HG02981 (cell line): ENCODE data around the gene CBX1.

Experiments used
- ATAC-seq: cut with Tn5 transposase; IDR thresholded peaks from one replicate; pipeline ENCODE4 v1.9.1; 2021; ENCODE audit warnings: mild to moderate bottlenecking, moderate library complexity; ENCODE audit not compliant: unreplicated experiment

The CBX1 gene

DNA sequence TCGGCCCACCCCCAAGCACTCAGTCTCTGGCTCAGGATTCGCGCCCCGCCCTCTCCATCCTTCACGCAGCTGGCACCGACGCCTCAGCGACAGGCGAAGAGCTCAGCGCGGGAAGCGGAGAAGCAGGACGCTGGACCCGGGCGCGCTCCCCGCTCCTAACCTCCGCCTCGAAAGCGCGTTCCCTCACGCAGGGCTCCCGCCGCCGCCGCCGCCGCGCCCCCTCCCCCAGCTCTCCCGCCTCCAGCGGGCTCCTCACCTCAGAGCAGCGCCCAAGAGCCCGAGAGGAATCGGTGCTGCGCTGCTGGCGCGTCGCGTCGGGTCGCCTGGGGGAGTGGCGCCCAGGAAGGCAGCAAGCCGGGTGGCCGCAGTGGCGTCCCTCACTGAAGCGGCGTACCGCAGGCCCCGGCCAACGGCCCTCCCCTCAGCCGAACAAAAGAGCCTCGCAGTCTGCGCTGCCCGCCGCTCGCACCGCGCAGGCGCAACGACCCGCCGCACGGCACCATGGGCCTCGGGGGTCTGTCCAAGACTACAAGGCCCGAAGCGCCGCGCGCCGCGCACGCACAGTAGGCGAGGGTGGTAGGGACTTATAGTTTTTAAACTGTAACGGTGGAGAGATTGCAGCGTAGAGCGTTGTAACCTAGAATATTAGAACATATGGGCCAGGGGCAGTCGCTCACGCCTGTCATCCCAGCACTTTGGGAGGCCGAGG, at the start of gene CBX1:
Gene CBX1 (minus strand): TSS at position 467 of the 709 bp plus-strand sequence. CDS start 24,474 bp downstream, outside the sequence.
- ATAC-seq, result peak; percentile 88

DNA sequence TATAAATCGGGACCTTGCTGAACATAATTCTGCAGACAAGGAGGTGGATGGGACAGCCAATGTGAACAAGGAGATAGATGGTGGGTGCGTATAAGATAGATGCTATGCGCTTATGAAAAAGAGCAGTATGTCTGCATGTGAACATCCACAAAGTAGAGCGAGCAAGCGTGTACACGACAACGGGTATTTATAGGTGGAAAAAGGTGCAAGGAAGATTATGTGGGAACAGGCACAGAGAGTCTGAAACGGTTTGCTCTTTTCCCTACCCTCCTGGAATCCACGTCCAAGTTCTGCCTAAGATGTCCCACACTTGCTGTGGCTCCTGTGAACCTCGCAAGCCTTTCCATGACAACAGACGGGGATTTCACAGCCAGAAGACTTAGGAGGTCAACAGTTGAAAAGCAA, 49.3 kb upstream of the CBX1 start:
- ATAC-seq, result no peak

DNA sequence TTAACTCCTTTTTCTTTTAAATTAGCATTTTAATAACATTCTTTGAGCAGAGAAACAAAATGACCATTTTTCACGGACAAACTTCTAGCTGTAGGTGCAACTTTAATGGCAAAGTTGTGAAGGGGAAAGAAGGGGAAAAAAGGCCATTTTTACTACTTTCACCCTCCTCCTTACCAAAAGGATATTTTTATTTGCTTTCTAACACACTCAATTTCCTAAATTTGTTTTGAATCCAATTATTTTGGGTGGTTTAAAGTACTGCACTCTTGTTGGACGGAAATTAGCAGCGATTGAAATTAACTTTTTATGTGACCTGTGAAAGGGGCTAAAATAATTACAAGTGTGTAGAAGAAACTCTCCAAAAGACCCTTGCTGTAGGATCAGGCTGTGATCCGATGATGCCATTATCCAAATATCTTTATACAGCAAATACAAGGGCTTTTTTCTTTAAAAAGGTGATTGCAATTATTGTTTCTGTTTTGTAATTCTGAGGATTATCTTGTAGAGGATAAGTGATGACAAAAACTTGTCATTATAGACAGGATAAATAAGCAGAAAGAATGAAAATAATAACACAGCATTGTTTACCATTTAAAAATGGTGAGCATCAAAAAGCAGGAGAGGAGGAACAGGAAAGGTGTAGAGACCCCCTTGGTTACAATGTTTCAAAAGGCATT, 48.6 kb upstream of the CBX1 start:
- ATAC-seq, result no peak

DNA sequence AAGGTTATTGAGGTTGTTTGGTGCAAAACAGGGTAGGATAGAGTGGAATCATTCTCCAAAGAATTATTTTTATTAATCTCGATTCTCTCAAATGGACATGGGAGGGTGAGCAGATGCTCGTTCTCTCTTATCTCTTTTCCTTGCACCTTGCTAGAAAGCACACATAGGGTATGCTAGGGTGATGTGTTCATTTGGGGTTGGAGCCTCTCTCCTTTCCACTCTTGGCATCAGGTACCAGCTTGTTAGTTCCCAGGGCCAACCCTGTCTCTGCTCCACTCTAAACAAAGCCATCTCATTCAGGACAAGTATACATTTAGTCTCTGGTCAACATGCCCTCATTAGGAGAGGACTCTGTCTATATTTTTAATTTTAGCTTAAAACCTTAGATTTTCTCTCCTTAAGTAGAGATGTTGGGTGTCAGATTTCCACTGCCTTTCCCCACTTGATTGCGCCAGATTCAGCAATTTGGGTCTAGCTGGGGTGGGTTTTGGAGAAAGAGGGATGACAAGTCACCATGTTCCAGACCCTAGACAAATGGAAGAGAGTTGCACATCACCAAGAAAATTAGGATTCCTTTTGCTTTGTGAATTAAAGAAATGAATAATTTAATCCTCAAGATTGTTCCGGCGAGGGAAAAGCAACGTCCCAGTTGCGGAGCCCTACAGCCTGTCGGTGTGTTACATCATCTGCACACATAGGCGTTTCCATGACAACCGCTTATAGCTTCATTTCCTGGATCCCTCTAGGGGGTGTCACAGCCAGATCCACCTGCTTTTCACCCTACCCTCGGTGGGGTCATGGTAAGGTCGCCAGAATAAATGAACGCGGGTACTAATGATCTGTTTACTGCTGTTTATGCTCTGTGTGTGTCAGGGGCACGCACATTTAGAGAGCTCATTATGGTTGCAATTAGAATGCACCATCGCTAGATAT, 47.8 kb upstream of the CBX1 start:
- no peak for ATAC-seq

DNA sequence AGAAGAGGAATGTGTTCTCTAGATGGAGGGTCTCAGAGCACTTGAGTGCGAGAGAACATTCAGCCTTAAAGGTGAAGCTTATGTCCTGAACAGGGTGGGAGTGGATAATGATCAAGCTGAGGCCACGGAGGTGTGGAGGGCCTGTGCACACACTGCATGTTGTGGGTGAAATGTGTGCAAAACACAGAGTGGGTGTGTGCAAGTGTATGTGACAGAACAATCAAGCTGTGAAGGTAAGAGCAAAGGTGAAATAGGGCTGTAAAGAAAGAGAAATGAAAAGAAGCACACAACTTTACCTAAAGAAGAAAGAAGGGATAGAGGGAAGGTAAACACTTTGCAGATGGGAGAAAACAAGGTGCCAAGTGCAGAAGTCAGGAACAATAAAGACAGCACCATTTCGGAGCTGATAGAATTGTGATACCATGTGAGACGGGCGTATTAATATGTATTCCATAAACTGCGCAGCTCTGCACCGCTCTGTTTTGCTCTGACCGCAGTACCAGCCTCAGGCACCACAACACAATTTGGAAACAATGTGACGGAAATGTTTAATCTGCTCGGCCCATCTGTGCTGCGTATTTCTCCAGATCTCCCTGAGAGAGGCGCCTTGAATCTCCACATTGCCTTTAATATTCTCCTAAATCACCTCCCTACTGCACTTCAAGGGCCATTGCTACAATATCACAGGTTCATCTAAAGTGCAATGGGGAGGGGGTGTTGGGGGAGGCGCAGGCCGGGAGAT, 46.9 kb upstream of the CBX1 start:
- ATAC-seq, result no peak

DNA sequence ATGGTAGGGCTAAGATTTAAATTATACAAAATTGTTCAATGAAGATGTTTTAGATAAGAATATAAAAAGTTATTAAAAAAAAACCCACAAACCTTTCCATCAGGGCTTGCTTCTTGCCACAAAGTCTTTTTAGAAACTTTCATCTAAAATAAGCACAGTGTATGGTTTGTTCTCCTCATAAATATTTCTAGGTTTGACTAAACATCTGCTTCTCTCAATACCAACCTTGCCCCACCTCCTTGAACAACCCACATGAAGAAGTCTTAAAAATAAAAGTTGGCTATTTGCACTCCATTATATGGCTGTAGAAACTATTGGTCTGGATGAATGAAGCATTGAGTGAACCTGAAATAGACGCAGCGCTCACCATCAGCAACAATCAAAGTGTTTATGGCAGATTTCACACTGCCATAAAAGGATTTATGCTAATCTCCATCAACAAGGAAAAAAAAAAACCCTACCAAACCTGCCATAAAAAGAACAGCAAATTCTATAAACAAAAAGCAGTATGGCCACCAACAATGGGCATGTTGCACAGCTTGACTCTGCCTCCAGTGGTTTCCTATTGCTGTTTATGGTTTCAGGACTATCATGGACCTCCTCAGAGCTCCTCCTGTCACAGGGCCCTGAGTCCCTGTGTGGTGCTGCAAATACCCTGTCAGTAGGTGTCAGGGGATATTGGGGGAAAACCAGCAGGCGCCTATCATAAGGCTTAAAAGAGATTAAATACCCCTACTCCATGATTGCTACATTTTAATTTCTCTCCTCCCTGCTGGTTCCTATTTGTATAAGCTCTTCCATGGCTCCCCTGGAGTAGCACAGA, 43.9 kb upstream of the CBX1 start:
- no peak for ATAC-seq

DNA sequence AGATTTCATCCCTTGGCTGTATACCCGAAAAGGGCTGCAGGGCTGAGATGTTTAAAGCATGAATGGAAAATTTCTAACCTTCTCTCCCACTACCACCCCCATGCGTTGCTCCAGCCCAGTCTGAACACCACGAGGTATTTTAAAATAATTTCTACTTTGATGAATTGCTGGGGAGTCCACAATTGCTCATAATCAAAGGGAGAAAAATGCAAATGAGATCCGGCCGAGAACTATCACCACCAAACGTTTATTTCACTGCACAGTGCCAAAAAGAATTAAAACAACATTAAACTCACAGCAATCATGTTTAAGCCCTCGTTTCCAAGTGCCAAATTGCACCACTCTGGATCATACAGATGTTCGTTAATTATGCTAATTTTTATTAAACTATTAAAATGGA, 43.0 kb upstream of the CBX1 start:
- no peak for ATAC-seq

DNA sequence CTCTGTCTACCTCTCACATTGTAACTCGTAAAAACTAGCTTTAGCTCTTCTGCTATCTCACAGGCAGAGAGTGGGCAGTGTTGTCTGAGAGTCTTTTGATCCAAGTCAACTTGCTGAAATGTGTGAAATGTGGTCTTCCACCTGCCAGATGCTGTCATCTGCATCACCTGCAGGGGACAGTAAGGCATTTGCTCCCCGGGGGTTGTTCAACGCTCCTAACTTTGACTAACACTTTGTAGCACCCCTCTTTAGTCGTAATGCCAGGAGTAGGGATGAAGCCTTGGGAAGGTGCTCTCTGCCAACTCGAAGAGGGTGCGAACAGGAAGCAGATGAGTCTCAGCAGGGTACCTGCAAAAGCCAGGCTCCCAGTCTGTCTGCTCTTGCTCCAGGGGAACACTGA, 42.4 kb upstream of the CBX1 start:
- no peak for ATAC-seq

DNA sequence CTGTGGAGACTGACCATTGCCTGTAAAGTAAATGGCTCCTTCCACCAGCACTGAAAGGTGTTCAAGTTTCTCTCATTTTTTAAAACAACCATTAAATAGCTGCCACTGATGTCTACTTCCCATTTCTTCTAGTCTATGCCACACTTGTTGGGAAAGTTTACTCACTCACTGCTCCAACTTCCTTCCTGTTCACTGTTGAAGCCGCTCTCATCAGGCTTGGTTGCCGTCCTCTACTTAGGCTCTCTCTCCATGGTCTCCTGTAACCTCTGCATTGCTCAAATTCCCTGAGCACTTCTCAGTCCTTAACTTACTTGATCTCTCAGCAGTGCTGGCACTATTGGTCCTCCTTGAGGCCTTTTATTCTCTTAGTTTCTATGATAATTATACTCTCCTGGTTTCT, 38.7 kb upstream of the CBX1 start:
- ATAC-seq, result no peak

DNA sequence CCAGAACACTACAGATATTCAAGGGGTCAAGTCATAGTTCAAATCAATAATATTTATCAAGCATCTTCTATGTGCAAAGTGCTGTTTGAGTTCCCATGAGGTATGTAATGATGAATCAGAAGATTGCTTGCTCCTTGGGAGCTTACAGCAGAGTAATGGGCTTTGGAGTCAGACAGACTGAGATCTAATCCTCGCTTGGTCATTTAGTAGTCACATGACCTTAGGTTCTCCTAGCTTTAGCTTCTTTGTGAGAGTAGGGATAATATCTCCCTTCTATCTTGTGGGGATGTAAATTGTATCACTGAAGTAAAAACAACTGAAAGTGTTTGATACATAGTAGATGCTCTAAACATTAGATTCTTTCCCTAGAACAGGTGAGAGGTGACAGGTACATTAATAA, 36.4 kb upstream of the CBX1 start:
- ATAC-seq, result no peak

DNA sequence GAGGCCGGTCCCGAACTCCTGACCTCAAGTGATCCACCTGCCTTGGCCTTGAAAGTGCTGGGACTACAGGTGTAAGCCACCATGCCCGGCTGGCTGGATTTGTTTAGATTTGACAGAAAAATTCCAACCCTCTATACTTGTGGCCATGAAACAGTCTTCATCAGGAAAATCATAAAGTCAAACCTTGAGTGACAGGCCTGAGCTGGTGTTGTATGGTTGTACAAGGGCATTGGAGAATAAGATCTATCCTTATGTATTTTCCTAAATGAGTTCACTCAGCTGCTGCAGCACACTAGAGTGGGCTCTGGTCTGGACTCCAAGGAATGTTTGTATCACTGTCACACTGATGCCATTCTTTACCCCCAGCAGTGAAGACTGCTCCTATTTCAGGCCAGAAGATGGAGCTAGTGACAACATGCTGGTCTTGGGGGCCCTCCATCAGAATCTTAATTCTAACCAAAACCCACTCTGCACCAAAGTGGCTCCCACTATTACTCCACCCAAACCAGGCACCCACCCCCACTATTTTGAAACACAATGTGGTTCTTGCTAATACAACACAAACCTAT, 33.7 kb upstream of the CBX1 start:
- ATAC-seq, result no peak

DNA sequence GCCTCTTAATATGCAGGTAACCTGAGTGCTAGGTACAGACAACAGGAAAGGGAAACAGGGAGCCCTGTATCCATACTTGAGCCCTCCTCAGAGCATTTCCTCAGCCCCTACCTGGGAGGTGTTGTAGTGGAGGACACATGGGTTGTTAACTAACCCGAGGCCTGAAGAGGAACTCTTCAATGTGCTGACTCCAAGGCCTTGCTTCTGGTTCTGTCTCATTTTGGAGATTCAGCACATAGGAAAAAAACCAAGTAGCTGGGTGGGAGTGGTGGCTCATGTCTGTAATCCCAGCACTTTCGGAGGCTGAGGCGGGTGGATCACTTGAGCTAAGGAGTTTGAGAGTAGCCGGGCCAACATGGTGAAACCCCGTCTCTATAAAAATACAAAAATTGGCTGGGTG, 31.1 kb upstream of the CBX1 start:
- ATAC-seq, result no peak

DNA sequence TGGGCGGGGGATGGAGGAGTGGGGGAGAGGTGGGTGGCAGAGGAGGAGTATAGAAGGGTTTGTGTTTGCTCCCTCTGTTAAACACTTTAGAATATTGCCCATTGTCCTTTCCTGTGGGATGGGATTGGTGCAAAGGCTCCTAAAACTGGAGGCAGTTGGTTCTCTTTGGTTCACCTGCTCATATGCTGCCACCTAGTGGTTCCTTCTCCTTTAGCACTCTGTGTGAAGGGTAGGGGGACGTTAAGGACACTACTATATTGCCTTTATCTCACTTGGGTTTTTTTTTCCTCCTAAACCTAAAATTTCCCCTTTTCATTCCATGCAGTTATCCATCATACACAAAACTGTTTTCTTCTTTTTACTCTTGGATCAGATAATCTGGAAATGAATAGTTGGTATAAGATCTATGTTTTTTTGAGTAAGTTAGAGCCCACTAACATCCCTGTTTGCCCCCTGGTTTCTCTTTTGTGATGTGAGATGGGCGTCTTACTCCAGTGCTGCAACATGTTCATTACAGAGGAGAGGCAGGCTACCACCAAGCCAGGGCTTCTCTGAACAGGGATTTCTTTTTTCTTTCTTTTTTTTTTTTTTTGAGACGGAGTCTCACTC, 30.0 kb upstream of the CBX1 start:
- no peak for ATAC-seq

DNA sequence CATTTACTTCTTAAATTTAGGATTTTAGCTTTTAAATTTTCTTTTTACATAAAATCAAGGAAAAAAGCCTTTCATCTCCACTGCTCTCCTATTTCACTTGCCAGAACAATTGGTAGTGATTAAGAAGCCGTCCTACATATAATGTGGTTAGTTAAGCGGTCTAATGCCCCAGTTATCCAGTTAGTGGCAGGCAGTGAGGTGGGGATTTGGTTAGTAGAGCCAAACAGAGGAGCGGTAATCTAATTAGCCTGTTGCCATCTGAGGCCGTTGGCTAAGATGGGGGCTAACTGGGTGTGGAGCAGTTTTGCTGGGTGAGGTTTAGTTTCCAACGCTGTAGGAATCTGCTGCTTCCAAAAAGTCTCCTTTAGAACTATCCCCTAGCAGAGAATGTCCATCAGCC, 28.7 kb upstream of the CBX1 start:
- no peak for ATAC-seq

DNA sequence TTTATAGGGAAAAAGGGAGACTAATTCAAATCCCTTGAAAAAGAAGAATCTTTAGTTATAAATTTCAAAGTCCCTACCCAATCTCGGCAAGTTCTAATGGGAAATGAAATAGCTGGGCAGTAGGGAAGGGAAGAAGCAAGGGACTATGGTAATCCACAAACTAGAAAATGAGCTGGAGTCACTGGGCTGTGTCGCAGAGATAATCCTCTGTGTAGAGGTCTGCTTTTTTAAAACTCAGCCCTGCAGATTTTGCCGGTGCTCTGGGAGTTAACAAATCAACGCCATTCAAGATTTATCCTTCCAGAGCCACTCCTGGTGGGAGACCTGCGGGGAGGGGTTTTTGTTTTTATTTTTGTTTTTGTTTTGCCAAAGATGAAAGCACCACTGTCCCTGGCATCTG, 27.1 kb upstream of the CBX1 start:
- no peak for ATAC-seq

DNA sequence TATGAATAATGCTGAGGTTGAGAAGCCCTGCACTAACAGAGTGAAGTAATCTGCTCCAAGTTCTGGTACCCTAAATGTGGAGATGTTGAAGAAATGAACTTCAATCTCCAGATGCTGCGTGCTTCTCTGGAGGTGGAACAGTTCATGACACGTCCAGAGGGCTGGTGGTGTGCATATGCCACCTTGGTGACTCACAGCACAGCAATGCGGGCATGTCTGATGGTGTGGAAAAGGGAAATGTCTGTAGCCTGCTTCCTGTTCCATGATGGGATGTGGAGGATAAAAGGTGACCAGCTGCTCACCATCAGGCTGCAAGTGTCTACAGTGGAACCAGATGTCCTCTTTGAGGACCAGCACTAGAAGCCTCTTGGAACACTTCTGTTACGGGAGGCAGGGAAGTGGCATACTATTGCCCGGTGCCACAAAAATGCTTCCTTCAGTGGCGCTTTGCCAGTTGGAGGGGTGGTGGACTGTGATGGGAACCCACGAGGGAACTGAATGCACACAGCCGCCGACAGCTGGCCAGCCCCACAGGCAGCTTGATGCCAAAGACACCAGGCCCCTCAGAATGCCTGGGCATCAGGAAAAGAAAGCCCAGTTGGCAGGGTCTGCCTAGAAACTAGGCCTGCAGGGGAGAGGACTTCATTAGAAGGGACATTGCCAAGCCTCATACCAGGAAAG, 26.2 kb upstream of the CBX1 start:
- no peak for ATAC-seq

DNA sequence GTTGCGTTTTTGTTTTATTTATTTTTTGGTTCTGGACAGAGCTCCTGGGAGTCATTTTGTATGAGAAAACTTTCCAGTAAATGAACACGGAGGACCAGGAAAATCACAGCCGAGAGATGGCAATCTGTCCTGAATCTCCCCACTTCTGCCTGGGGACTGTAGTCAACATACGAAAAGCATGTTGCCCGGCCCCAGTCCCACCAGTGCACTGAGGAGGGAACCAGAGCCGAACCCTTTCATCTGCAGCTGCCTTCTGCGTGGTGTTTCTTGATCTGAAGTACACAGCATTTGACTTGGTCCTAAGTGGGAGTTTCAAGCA, 25.2 kb upstream of the CBX1 start:
- ATAC-seq, result no peak

DNA sequence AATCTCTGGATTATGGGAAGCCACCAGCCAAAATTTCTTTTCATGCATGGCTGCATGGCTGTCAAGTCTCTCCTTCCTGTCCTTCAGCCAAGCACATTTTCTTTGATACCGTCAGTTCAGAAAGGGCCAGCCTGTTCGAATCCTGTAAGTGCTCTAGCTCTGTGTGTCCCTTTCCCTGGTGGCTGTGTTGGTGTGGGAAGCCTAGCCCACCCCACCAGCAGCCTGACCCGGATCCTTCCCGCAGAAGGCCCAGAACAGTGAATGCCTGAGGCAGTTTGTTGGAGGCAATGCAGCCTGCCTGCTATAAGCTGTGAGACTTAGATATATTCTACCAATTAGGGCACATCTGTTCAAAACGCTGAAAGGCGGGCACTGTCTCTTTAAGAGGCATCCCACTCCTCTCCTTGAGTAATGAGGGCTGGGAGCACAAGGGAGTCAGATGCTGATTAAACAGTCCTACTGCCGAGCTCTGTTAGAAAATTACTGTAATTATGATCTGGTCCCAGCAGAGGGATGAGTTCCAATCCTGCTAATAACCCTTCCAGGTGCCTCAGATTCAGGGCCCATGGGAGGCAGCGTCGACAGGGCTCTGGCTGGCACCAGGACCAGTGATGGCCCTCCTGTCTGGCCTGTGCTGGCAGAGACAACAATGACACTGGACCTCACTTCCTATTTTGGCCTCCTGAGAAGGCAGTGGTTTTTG, 24.7 kb upstream of the CBX1 start:
- no peak for ATAC-seq
